Mesendoderm (in vitro differentiated cells): ENCODE measurements around the gene MAD1L1.
A peak's percentile ranks its signal among the peaks of the same experiment; 100 is the strongest.

Experiments
- DNase-seq: peaks from one replicate; pipeline ENCODE4 v3.0.0; 2013
- H2AK5ac ChIP-seq: 2 replicates; pipeline ENCODE4 v1.6.1; 2013; ENCODE audit warnings: low read length, inconsistent platforms
- H2BK120ac ChIP-seq: 2 replicates; pipeline ENCODE4 v1.6.1; 2013; ENCODE audit warnings: low read depth, mild to moderate bottlenecking, low read length, moderate library complexity, mixed read lengths
- H2BK15ac ChIP-seq: replicated peaks from 2 replicates; pipeline ENCODE4 v1.6.1; 2013; ENCODE audit warnings: low read depth, mild to moderate bottlenecking, moderate library complexity
- H2BK5ac ChIP-seq: 2 replicates; pipeline ENCODE4 v1.6.1; 2013; ENCODE audit warnings: low read length, inconsistent platforms
- H3K18ac ChIP-seq: 2 replicates; pipeline ENCODE4 v1.6.1; 2013; ENCODE audit warnings: mild to moderate bottlenecking, low read length, mixed read lengths
- H3K23ac ChIP-seq: one replicate; pipeline ENCODE4 v1.6.1; 2013; ENCODE audit warnings: low read length
- H3K27ac ChIP-seq: 2 replicates; pipeline ENCODE4 v1.5.1; 2013; ENCODE audit warnings: low read depth, mild to moderate bottlenecking, inconsistent platforms, low read length, moderate library complexity
- H3K27me3 ChIP-seq: 2 replicates; pipeline ENCODE4 v1.6.1; 2013; ENCODE audit warnings: low read length, control low read depth, mild to moderate bottlenecking, inconsistent platforms; ENCODE audit not compliant: insufficient read depth, poor library complexity
- H3K36me3 ChIP-seq: 2 replicates; pipeline ENCODE4 v1.6.1; 2013; ENCODE audit warnings: low read length, inconsistent platforms; ENCODE audit not compliant: control insufficient read depth, insufficient read depth
- H3K4ac ChIP-seq: one replicate; pipeline ENCODE4 v1.6.1; 2013; ENCODE audit warnings: low read depth, mild to moderate bottlenecking, low read length, moderate library complexity
- H3K4me1 ChIP-seq: 2 replicates; pipeline ENCODE4 v1.6.1; 2013; ENCODE audit warnings: low read depth, low read length, inconsistent platforms; ENCODE audit not compliant: control insufficient read depth
- H3K4me2 ChIP-seq: 2 replicates; pipeline ENCODE4 v1.6.1; 2013; ENCODE audit warnings: low read length
- H3K4me3 ChIP-seq: 2 replicates; pipeline ENCODE4 v1.5.1; 2013; ENCODE audit warnings: mild to moderate bottlenecking, low read length
- H3K56ac ChIP-seq: one replicate; pipeline ENCODE4 v1.6.1; 2013; ENCODE audit warnings: low read length
- H3K79me1 ChIP-seq: 2 replicates; pipeline ENCODE4 v1.6.1; 2013; ENCODE audit warnings: low read length, inconsistent platforms
- H3K79me2 ChIP-seq: 2 replicates; pipeline ENCODE4 v1.6.1; 2013; ENCODE audit warnings: mild to moderate bottlenecking, low read length; ENCODE audit not compliant: control insufficient read depth, insufficient read depth
- H3K9ac ChIP-seq: 2 replicates; pipeline ENCODE4 v1.6.1; 2013; ENCODE audit warnings: low read length, inconsistent platforms
- H4K5ac ChIP-seq: one replicate; pipeline ENCODE4 v1.6.1; 2013; ENCODE audit warnings: low read length
- H4K8ac ChIP-seq: one replicate; pipeline ENCODE4 v1.6.1; 2013; ENCODE audit warnings: low read depth, mild to moderate bottlenecking, control low read depth, low read length, moderate library complexity
- WGBS: extraction: QIAGEN DNeasy Blood & Tissue Kit; methylation state at CpG from one replicate; pipeline ENCODE4 v1.1.7; 2013; ENCODE audit warnings: low lambda C conversion rate, missing lambda C conversion rate; ENCODE audit not compliant: insufficient coverage; ENCODE audit errors: extremely low coverage; 5-methylcytosine and 5-hydroxymethylcytosine counted together

The MAD1L1 gene

DNA sequence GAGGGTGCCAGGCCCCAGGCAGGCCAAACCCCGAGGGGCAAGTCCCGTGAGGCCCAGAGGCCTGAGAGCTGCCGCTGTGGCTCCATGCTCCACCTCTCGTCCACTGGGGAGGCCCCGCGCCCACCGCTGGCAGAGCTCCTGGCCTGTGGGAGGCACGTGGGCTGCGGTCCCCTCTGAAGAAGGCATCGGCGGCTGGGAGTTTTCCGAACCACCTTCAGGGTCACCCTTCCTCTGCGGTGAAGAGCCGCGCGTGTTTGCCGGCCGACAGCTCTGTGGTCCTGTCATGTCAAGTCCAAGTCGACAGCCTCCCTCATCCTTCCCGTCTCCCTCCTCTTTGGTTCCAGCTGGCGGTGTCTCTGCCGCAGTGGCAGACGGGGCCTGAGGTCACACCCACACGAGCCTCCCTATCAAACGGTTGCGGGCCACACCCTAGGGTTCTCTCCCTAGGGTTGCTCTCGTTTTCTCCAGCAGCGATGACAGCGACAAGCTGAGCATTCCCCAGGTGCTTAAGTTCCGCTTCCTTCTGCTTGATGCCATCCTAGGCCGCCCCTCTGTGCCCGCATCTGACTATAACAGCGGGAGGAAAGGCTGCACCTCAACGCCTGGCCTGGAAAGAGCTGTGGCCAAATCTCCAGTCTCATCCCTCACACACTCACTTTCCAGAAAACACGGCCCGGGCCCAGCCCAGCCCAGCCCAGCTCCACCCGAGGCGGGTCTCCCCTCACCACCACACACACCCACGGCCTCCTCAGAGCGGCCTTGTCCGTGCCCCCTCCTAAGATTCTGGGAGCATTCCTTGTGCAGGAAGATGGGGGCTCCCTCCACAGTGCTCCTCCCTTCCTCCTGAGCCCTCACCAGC, 377.6 kb downstream of the MAD1L1 start:
- WGBS = no CpG with 5 or more reads among the region's 41 CpGs
- H3K79me2 ChIP-seq = no peaks in the 10 kb centered on the region
- H3K9ac ChIP-seq = no peak overlapping the region
- H2BK120ac ChIP-seq = no peak overlapping the region
- DNase-seq = no peak
- H3K56ac ChIP-seq = peak overlapping the region; percentile 31
- no peaks in the 10 kb centered on the region for H3K27me3 ChIP-seq
- H2BK15ac ChIP-seq = no peak overlapping the region
- H4K8ac ChIP-seq = no peak overlapping the region
- no peaks in the 10 kb centered on the region for H3K79me1 ChIP-seq
- H3K4me2 ChIP-seq = no peak overlapping the region
- no peak overlapping the region for H3K4ac ChIP-seq
- H3K18ac ChIP-seq = no peak overlapping the region
- H3K4me3 ChIP-seq = no peak overlapping the region
- H3K4me1 ChIP-seq = no peaks in the 10 kb centered on the region
- no peaks in the 10 kb centered on the region for H3K36me3 ChIP-seq
- no peak overlapping the region for H2BK5ac ChIP-seq
- H4K5ac ChIP-seq = no peak overlapping the region
- H2AK5ac ChIP-seq = no peak overlapping the region
- H3K23ac ChIP-seq = no peak overlapping the region
- no peak overlapping the region for H3K27ac ChIP-seq

DNA sequence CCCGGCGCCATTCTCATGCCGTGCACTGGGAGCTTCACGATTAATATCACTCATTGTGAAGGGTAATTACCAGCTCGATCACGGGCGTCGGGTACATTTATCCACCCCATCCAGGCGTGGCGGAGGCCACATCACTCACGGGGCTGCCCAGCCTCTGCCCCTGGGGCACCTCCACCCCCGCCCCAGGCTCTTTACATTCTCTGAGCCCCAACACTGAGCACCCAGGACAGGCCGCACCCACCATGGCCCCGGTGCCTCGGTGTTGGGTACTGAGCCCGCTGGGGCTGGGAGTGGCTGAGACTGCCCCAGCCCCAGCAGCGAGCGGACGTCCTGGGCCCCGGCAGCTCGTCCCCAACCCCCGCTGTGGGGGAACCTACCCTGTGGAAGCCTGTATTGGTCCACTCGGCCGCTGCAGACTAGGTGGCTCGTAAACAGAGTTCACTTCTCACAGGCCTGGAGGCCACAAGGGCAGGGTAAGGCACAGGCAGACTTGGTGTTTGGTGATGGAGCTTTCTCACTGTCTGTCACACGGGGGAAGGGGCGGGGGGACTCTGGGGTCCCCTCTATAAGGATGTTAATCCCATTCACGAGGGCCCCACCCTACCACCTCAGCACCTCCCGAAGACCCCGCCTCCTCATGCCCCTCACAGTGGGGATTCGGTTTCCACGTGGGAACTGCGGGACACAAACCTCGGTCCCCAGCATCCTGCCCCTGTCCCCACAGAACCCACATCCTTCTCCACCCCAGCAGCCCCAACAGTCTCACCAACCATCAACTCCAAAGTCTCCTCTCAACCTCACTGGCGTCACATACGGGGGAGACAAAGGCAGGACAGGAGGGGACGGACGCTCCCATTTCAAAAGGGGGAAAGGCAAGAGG, 378.5 kb downstream of the MAD1L1 start:
- Histone ChIP-seq H3K4me2 (no peak overlapping the region), H2AK5ac (no peak overlapping the region), H3K9ac (no peak overlapping the region), H3K79me2 (no peaks in the 10 kb centered on the region), H3K79me1 (no peaks in the 10 kb centered on the region), H3K36me3 (no peaks in the 10 kb centered on the region), H2BK15ac (no peak overlapping the region), H3K4me1 (no peaks in the 10 kb centered on the region), H3K27ac (no peak overlapping the region), H3K27me3 (no peaks in the 10 kb centered on the region), H3K18ac (no peak overlapping the region), H3K56ac (no peak overlapping the region), H4K8ac (no peak overlapping the region), H3K4ac (no peak overlapping the region), H2BK5ac (no peak overlapping the region), H4K5ac (no peak overlapping the region), H3K23ac (no peak overlapping the region), H2BK120ac (no peak overlapping the region), H3K4me3 (no peak overlapping the region)
- no peak for DNase-seq
- no CpG with 5 or more reads among the region's 38 CpGs for WGBS

DNA sequence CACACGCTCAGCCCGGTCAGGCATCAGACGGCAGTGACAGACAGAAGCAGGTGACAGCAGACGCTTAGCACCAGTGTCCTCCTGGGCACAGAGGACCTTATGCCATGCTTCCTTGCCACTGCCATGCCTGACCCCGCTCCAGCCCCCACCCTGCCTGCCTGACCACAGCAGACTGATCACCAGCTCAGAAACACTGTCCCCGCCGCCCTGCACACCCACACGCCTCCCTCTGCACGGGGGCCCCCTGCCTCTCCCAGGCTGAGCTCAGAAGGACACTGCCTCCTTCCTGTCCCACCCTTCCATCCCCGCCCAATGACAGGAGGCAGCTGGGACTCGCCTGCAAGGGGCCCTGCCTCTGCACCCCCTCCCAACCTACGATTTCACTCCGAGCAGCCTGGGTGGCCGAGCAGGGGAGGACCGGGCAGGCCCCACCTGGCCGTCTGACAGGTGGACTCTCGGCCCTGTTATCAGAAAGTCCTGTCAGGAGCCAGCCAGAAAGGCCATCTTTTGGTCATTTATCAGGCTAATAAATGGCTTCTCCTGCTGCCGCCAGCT, 379.2 kb downstream of the MAD1L1 start:
- H4K8ac ChIP-seq = no peak overlapping the region
- H3K27me3 ChIP-seq = no peaks in the 10 kb centered on the region
- no peak overlapping the region for H2AK5ac ChIP-seq
- WGBS = no CpG with 5 or more reads among the region's 18 CpGs
- H3K9ac ChIP-seq = no peak overlapping the region
- no peak overlapping the region for H3K4ac ChIP-seq
- H2BK15ac ChIP-seq = no peak overlapping the region
- H3K27ac ChIP-seq = no peak overlapping the region
- H4K5ac ChIP-seq = no peak overlapping the region
- no peak overlapping the region for H3K18ac ChIP-seq
- no peak overlapping the region for H3K23ac ChIP-seq
- no peaks in the 10 kb centered on the region for H3K4me1 ChIP-seq
- no peaks in the 10 kb centered on the region for H3K79me2 ChIP-seq
- H3K79me1 ChIP-seq = peaks cover 1% of the 10 kb centered on the region
- H2BK120ac ChIP-seq = no peak overlapping the region
- no peak overlapping the region for H2BK5ac ChIP-seq
- no peak for DNase-seq
- no peak overlapping the region for H3K4me3 ChIP-seq
- H3K56ac ChIP-seq = no peak overlapping the region
- no peak overlapping the region for H3K4me2 ChIP-seq
- H3K36me3 ChIP-seq = no peaks in the 10 kb centered on the region

DNA sequence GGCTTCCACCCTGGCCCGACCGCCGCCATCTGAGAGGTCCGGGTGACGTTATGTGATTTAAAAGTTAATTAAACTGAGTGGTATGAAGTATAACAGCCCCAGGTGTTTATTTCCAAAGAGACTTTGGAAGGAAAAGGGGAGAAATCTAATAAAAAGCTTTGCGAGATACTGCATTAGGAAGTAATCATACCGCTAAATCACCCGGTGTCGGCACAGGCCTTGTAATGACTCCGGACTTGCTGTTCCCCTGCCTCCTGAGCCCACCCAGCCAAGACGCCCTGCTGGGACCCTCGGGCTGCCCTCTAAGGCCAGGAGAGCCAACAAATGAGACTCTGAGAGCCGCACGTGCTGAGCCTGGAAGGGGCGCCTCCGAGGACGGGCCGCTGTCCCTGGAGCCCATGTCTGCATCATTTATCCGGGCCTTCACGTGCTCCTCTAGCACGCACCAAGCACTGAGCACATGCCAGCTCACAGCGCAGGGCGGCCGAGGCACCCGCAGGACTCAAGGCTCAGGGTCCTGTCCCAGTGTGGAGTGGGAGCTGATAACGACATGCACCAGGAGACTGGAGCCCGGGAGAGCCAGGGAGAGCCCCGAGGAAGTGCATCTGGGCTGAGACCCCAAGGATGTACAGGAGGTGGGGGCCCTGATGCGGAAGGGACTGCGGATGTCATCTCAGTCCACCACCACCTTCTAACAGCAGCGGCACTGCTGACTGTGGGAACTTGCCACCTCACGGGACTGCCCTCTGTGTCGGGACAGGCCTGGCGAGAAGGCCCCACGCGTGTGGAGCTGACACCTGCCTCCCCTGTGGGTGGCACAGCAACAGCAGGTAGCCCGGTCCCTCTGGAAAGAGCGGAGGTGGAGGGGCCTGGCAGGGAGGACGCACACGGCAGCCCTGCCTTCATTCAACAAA, 380.0 kb downstream of the MAD1L1 start:
- no peak overlapping the region for H2BK120ac ChIP-seq
- H2AK5ac ChIP-seq = no peak overlapping the region
- peaks cover 1% of the 10 kb centered on the region for H3K79me1 ChIP-seq
- H4K5ac ChIP-seq = no peak overlapping the region
- no peak overlapping the region for H3K56ac ChIP-seq
- no peaks in the 10 kb centered on the region for H3K36me3 ChIP-seq
- DNase-seq = no peak
- H4K8ac ChIP-seq = no peak overlapping the region
- no peak overlapping the region for H3K4me3 ChIP-seq
- no peaks in the 10 kb centered on the region for H3K4me1 ChIP-seq
- no peak overlapping the region for H3K9ac ChIP-seq
- H3K4me2 ChIP-seq = no peak overlapping the region
- H3K23ac ChIP-seq = no peak overlapping the region
- no CpG with 5 or more reads among the region's 40 CpGs for WGBS
- H3K18ac ChIP-seq = no peak overlapping the region
- no peaks in the 10 kb centered on the region for H3K27me3 ChIP-seq
- no peak overlapping the region for H3K4ac ChIP-seq
- no peak overlapping the region for H3K27ac ChIP-seq
- H2BK15ac ChIP-seq = no peak overlapping the region
- no peaks in the 10 kb centered on the region for H3K79me2 ChIP-seq
- H2BK5ac ChIP-seq = no peak overlapping the region

DNA sequence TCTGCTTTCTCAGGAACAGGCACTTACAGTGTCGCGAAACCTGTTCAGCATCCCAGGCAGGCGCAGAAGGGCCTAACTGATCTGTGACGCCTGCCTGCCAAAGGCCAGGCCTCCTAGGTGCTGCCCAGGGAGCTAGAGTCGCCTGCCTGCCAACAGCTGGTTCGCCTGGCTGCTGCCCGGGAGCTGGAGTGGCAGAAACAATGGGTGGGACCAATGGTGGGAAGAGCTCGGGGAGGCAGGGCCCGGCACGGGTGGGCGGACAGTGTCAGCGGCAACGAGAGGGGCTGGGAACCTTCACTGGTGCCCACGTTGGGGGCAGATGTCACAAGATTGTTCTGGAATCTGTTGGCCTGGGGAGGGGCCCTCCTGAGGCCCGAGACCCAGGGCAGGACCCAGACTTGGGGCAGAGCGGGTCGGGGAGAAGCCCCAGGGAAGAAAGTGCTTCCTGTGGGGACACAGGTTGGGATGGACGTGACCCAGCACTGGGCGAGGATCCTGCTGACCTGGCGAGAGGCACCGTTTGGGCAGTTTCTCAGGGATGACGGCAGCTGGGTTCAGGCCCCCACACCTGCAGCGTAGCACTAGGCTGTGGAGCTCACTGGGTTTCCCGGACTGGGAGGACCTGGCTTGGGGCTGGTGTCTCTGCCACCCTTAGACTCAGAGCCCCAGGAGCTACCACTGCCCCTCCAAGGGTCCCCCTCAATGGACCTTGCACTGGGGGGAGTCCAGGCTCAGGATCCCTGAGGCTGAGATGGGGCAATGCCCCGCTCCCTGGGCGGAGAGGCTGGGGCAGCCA, 380.8 kb downstream of the MAD1L1 start:
- no peaks in the 10 kb centered on the region for H3K27me3 ChIP-seq

More for the DNA sequence above, 380.8 kb downstream of the MAD1L1 start:
- DNase-seq = no peak
- Histone ChIP-seq H3K79me2 (no peaks in the 10 kb centered on the region), H3K18ac (no peak overlapping the region), H3K56ac (no peak overlapping the region), H3K36me3 (no peaks in the 10 kb centered on the region), H3K27ac (no peak overlapping the region), H2AK5ac (no peak overlapping the region), H2BK15ac (no peak overlapping the region), H3K23ac (no peak overlapping the region), H3K9ac (no peak overlapping the region), H4K8ac (no peak overlapping the region), H3K4ac (no peak overlapping the region), H3K4me2 (no peak overlapping the region), H3K79me1 (peaks cover 1% of the 10 kb centered on the region), H3K4me1 (no peaks in the 10 kb centered on the region), H4K5ac (no peak overlapping the region), H2BK5ac (no peak overlapping the region), H2BK120ac (no peak overlapping the region), H3K4me3 (no peak overlapping the region)
- WGBS = no CpG with 5 or more reads among the region's 26 CpGs
